ENCODE results near the gene CLEC4G. TPM values are rescaled to one million over a fixed set of nuclear protein-coding genes. Genes with fewer than 3 reads are reported as not detected.

CLEC4G gene
- total and polyA plus RNA-seq, 9 of the 15 experiments (the other 6 are each of a cell fraction or from before 2014, with no cell fraction given), result not detected

DNA sequence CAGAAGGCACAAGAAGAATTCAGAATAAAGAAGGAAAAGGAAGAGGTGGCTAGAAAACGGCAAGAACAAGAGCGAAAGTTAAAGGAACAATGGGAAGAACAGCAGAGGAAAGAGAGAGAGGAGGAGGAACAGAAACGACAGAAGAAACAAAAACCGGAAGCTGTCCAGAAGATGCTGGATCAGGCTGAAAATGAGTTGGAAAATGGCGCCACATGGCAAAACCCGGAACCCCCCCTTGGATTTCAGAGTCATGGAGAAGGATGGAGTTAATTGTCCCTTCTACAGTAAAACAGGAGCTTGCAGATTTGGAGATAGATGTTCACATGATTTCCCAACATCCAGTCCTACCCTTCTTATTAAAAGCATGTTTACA, 8.8 kb upstream of the CLEC4G start:
- Histone ChIP-seq H3K4me2 (ENCODE audit: insufficient read depth, low read length) (peak overlapping the region; percentile 18; the same call in 1 of the 2 replicates), H3K79me2 (ENCODE audit: control insufficient read depth, insufficient read depth, low read length) (no peaks in the 10 kb centered on the region), H3K36me3 (ENCODE audit: control insufficient read depth, insufficient read depth, low read length) (no peaks in the 10 kb centered on the region), H3K9ac (ENCODE audit: insufficient read depth in 1 of 2, low read depth in 2 of 2, low read length in 2 of 2) (no peak overlapping the region), H3K4me1 (replicated peaks in 1 of 2; ENCODE audit: control insufficient read depth in 2 of 2, insufficient read depth in 2 of 2, low read length in 2 of 2) (peaks cover 0 to 2% of the 10 kb centered on the region in 2 experiments; a peak in 3 of 5 replicates), H2AFZ (ENCODE audit: low read depth, low read length) (peak overlapping the region; percentile 91), H4K20me1 (replicated peaks; ENCODE audit: control insufficient read depth, insufficient read depth, low read length) (no peaks in the 10 kb centered on the region), H3K9me3 (replicated peaks; ENCODE audit: control insufficient read depth, insufficient read depth, low read depth, low read length) (0 out of 2 replicates have a peak, but pooled peaks cover 3% of the 10 kb centered on the region), H3K27ac (ENCODE audit: extremely low read depth, low read depth, low read length) (no peak overlapping the region), H3K27me3 (ENCODE audit: control insufficient read depth in 2 of 2, insufficient read depth in 2 of 2, low read length in 2 of 2) (peaks cover 4 to 9% of the 10 kb centered on the region in 2 experiments; a peak in 3 of 5 replicates), H3K4me3 (no peak overlapping the region), H3K9me1 (ENCODE audit: control insufficient read depth, insufficient read depth, low read length) (no peaks in the 10 kb centered on the region)
- DNase-seq (ENCODE audit: extremely low read depth in 1 of 4, low spot score in 3 of 4) (no peak), ATAC-seq (no peak), FAIRE-seq (no peak)
- intact Hi-C loops (cut with micrococcal nuclease), result no loop called here
- no TSS peak for BruUV-seq (replicated peaks)
- in situ Hi-C loops (cut with MboI), result no loop called here
- WGBS (ENCODE audit: insufficient coverage, low coverage, missing lambda C conversion rate), result 4% methylated on average over 6 of the region's 6 CpGs
- ChIA-PET CTCF (ENCODE audit: low intra/inter-chr PET ratio) (no interaction called here), POLR2A (no interaction called here)
- TF ChIP-seq, protein P1, sequence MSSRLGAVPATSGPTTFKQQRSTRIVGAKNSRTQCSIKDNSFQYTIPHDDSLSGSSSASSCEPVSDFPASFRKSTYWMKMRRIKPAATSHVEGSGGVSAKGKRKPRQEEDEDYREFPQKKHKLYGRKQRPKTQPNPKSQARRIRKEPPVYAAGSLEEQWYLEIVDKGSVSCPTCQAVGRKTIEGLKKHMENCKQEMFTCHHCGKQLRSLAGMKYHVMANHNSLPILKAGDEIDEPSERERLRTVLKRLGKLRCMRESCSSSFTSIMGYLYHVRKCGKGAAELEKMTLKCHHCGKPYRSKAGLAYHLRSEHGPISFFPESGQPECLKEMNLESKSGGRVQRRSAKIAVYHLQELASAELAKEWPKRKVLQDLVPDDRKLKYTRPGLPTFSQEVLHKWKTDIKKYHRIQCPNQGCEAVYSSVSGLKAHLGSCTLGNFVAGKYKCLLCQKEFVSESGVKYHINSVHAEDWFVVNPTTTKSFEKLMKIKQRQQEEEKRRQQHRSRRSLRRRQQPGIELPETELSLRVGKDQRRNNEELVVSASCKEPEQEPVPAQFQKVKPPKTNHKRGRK (tag; IDR thresholded peaks at IDR 0.05), result 0 out of 2 replicates have a peak, but pooled peaks have one; percentile 22
- TF ChIP-seq, protein P2, sequence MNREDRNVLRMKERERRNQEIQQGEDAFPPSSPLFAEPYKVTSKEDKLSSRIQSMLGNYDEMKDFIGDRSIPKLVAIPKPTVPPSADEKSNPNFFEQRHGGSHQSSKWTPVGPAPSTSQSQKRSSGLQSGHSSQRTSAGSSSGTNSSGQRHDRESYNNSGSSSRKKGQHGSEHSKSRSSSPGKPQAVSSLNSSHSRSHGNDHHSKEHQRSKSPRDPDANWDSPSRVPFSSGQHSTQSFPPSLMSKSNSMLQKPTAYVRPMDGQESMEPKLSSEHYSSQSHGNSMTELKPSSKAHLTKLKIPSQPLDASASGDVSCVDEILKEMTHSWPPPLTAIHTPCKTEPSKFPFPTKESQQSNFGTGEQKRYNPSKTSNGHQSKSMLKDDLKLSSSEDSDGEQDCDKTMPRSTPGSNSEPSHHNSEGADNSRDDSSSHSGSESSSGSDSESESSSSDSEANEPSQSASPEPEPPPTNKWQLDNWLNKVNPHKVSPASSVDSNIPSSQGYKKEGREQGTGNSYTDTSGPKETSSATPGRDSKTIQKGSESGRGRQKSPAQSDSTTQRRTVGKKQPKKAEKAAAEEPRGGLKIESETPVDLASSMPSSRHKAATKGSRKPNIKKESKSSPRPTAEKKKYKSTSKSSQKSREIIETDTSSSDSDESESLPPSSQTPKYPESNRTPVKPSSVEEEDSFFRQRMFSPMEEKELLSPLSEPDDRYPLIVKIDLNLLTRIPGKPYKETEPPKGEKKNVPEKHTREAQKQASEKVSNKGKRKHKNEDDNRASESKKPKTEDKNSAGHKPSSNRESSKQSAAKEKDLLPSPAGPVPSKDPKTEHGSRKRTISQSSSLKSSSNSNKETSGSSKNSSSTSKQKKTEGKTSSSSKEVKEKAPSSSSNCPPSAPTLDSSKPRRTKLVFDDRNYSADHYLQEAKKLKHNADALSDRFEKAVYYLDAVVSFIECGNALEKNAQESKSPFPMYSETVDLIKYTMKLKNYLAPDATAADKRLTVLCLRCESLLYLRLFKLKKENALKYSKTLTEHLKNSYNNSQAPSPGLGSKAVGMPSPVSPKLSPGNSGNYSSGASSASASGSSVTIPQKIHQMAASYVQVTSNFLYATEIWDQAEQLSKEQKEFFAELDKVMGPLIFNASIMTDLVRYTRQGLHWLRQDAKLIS (CRISPR knock-in tag; IDR thresholded peaks at IDR 0.05), result no peak
- TF ChIP-seq YY1 (IDR thresholded peaks at IDR 0.05; ENCODE audit: borderline replicate concordance in 1 of 3, control insufficient read depth in 1 of 3, extremely low read depth in 1 of 3, insufficient read depth in 3 of 3, insufficient read length in 1 of 3, insufficient replicate concordance in 2 of 3, low read depth in 1 of 3, low read length in 2 of 3) (peak in 1 of 3 experiments; percentile 64), ZNF695 (CRISPR knock-in tag; IDR thresholded peaks at IDR 0.05) (no peak), EHMT2 (IDR thresholded peaks at IDR 0.05) (peak; percentile 68; the same call in 1 of the 2 replicates), ZNF217 (CRISPR knock-in tag; IDR thresholded peaks at IDR 0.05) (no peak), SMAD1 (IDR thresholded peaks at IDR 0.05; ENCODE audit: low read depth, low read length, partially characterized antibody) (no peak), PTBP1 (IDR thresholded peaks at IDR 0.05; ENCODE audit: low read depth, low read length) (no peak)
